Loucy (cell line): ENCODE data around the gene SHROOM2.

Experiments used
- EZH2phosphoT487 ChIP-seq: fragments of 200-600 bp; IDR thresholded peaks from 2 replicates; pipeline ENCODE4 v1.6.1; 2018; ENCODE audit warnings: antibody characterized with exemption, mild to moderate bottlenecking, moderate library complexity, borderline replicate concordance
- TF ChIP-seq, protein P1 (sequence below): fragments of 200-600 bp; sonication (generic); conservative IDR thresholded peaks from 2 replicates; pipeline ENCODE4 v1.5.1; 2014; ENCODE audit warnings: mild to moderate bottlenecking, antibody characterized with exemption, low read length

GRCh38 chrX:9912351-9913145 is 126.3 kb downstream of the SHROOM2 start:
- TF ChIP-seq, protein P1, sequence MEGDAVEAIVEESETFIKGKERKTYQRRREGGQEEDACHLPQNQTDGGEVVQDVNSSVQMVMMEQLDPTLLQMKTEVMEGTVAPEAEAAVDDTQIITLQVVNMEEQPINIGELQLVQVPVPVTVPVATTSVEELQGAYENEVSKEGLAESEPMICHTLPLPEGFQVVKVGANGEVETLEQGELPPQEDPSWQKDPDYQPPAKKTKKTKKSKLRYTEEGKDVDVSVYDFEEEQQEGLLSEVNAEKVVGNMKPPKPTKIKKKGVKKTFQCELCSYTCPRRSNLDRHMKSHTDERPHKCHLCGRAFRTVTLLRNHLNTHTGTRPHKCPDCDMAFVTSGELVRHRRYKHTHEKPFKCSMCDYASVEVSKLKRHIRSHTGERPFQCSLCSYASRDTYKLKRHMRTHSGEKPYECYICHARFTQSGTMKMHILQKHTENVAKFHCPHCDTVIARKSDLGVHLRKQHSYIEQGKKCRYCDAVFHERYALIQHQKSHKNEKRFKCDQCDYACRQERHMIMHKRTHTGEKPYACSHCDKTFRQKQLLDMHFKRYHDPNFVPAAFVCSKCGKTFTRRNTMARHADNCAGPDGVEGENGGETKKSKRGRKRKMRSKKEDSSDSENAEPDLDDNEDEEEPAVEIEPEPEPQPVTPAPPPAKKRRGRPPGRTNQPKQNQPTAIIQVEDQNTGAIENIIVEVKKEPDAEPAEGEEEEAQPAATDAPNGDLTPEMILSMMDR, result no peak
- TF ChIP-seq EZH2phosphoT487, result no peak
